Mononuclear cell (primary cell): ENCODE data around the gene WDTC1. TPM values are rescaled to one million over a fixed set of nuclear protein-coding genes. Genes with fewer than 3 reads are reported as not detected.

Experiments used
- H3K27me3 ChIP-seq: 2 replicates; pipeline ENCODE4 v1.6.0; 2011; ENCODE audit warnings: low read length, control low read depth; ENCODE audit not compliant: insufficient read depth
- H3K4me1 ChIP-seq: 2 replicates; pipeline ENCODE4 v1.5.1; 2011; ENCODE audit warnings: mild to moderate bottlenecking, low read length, control low read depth; ENCODE audit not compliant: insufficient read depth
- H3K4me3 ChIP-seq: 2 replicates; pipeline ENCODE4 v1.5.1; 2011; ENCODE audit warnings: mild to moderate bottlenecking, low read length, moderate library complexity
- H3K9me3 ChIP-seq: 2 replicates; pipeline ENCODE4 v1.5.1; 2011; ENCODE audit warnings: low read depth, mild to moderate bottlenecking, control low read depth, low read length
- total RNA-seq: library from RNA; depleted of rRNA; stranded (reverse); fragments of >200 nt; gene quantifications from one replicate; pipeline ENCODE4 v1.2.3, GENCODE V29; 2012

WDTC1 gene
- total RNA-seq, 1 donor = 14.1 TPM

GRCh38 chr1:27346991-27347624 lies 112.7 kb downstream of the WDTC1 start:
- H3K4me3 ChIP-seq = no peak overlapping the region
- H3K9me3 ChIP-seq = no peaks in the 10 kb centered on the region
- H3K27me3 ChIP-seq = no peaks in the 10 kb centered on the region
- H3K4me1 ChIP-seq = peaks cover 51% of the 10 kb centered on the region

- H3K4me3 ChIP-seq = peak overlapping the region; percentile 19
- H3K4me1 ChIP-seq = peaks cover 31% of the 10 kb centered on the region
Measured at GRCh38 chr1:27348861-27349783, 114.7 kb downstream of the WDTC1 start.

DNA sequence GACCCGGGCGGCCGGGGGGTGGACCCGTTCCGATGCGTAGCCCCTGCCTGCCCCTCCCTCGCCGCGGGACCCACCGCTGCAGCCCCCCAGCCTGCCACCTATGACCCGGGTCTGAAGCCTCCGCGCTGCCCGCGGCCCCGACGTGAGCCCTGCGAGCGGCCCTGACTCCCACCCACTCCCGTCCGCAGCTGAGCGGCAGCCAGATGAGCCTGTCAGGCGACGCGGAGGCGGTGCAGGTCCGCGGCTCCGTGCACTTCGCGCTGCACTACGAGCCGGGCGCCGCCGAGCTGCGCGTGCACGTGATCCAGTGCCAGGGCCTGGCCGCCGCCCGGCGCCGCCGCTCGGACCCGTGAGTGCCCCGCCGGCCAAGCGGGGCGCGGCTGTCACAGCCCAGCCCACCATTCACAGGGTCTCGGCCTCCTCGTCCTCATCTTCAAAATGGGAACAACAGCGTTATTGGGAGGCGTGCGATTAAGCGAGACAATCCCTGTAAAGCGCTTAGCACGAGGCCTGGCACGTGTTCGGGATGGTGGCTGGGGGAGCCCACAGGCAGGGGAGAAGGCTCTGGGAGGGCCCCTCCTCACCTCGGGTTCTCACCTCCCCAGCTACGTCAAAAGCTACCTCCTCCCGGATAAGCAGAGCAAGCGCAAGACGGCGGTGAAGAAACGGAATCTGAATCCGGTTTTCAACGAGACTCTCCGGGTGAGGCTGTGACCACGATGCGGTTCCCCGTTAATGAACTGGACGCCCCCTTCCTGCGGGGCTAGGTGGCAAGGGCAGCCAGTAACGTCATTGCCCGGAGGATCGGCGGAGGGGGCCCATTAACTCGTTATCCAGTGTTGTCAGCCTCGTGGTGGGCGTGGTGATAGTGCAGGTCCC lies 115.6 kb downstream of the WDTC1 start:
- Histone ChIP-seq H3K27me3 (no peaks in the 10 kb centered on the region), H3K4me3 (peak overlapping the region; percentile 19), H3K4me1 (peaks cover 22% of the 10 kb centered on the region), H3K9me3 (no peaks in the 10 kb centered on the region)

More at GRCh38 chr1:27348861-27349783, 114.7 kb downstream of the WDTC1 start:
- H3K9me3 ChIP-seq = no peaks in the 10 kb centered on the region
- H3K27me3 ChIP-seq = no peaks in the 10 kb centered on the region

- Histone ChIP-seq H3K9me3 (no peaks in the 10 kb centered on the region), H3K27me3 (no peaks in the 10 kb centered on the region), H3K4me3 (no peak overlapping the region), H3K4me1 (peaks cover 17% of the 10 kb centered on the region)
Measured at GRCh38 chr1:27350663-27351540, 116.5 kb downstream of the WDTC1 start.

DNA sequence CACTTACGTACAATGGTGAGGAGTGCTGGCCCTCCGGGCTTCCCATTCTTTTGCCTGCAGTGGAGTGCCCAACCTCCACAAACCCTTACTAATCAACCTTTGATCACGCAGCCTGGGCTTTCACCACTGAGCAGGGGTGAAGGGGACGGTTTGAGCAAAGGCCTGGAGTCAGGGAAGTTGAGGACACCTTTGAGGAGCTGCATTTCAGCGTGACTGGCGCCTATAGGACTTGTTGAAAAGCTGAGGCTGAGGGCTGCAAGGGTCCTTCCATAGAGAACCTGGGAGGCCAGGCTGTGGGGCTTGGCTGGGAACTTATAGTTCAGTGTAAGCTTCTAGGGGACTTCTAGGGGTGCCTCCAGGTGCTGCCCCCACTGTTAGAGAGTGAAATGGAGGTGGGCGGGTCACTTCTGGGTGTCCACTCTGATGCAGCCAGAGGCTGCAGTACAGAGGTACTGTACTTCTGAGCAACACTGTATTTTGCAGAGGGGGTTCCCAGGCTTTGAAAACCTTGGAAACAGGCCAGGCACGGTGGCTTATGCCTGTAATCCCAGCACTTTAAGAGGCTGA lies 117.2 kb downstream of the WDTC1 start:
- no peaks in the 10 kb centered on the region for H3K9me3 ChIP-seq
- no peaks in the 10 kb centered on the region for H3K27me3 ChIP-seq

GRCh38 chr1:27353166-27353565 lies 118.7 kb downstream of the WDTC1 start:
- peaks cover 39% of the 10 kb centered on the region for H3K4me1 ChIP-seq
- H3K9me3 ChIP-seq = no peaks in the 10 kb centered on the region
- H3K4me3 ChIP-seq = no peak overlapping the region
- no peaks in the 10 kb centered on the region for H3K27me3 ChIP-seq

More for the DNA sequence above, 117.2 kb downstream of the WDTC1 start:
- Histone ChIP-seq H3K4me1 (peaks cover 25% of the 10 kb centered on the region), H3K4me3 (no peak overlapping the region)

DNA sequence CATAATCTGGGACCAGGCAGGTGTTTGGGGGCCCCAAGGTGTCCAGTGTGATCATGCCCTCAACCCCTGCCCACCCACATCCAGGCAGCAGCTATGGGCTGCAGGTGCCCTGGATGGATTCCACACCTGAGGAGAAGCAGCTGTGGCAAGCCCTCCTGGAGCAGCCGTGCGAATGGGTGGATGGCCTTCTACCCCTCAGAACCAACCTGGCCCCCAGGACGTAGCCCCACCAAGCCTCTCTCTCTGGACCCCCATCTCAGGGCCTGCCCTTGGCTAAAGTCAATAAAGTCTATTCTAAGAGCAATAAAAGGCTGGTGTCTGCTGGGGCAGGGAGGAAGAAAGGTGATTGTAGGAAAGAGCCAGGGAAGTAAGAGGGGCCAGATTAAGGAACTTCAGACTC lies 119.2 kb downstream of the WDTC1 start:
- Histone ChIP-seq H3K9me3 (no peaks in the 10 kb centered on the region), H3K4me1 (peaks cover 39% of the 10 kb centered on the region), H3K27me3 (no peaks in the 10 kb centered on the region), H3K4me3 (no peak overlapping the region)

- Histone ChIP-seq H3K4me3 (no peak overlapping the region), H3K27me3 (no peaks in the 10 kb centered on the region), H3K4me1 (peaks cover 36% of the 10 kb centered on the region), H3K9me3 (no peaks in the 10 kb centered on the region)
Measured at GRCh38 chr1:27355683-27356082, 121.3 kb downstream of the WDTC1 start.

DNA sequence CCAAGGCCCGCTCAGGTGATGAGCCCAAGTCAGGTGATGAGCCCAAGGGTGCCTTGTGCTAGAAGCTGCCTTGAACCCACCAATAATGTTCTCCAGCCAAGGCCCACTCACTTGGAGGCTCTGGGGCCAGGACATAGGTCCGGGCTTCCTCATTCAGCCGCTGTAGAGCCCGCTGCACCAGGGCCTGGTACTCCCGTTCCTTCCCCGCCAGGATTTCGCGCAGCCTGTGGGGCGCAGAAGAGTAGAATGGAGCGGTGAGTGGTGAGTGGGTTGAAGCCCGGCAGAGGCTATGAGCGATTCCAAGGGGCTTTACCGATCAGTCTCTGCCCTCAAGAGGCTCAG lies 121.8 kb downstream of the WDTC1 start:
- Histone ChIP-seq H3K4me1 (peaks cover 39% of the 10 kb centered on the region), H3K4me3 (no peak overlapping the region)

GRCh38 chr1:27356619-27357280 lies 122.3 kb downstream of the WDTC1 start:
- peaks cover 39% of the 10 kb centered on the region for H3K4me1 ChIP-seq
- no peaks in the 10 kb centered on the region for H3K9me3 ChIP-seq
- peak overlapping the region; percentile 23 for H3K4me3 ChIP-seq
- H3K27me3 ChIP-seq = no peaks in the 10 kb centered on the region

More for the DNA sequence above, 121.8 kb downstream of the WDTC1 start:
- no peaks in the 10 kb centered on the region for H3K9me3 ChIP-seq
- H3K27me3 ChIP-seq = no peaks in the 10 kb centered on the region

- H3K9me3 ChIP-seq = no peaks in the 10 kb centered on the region
- peak overlapping the region; percentile 23 for H3K4me3 ChIP-seq
- H3K27me3 ChIP-seq = no peaks in the 10 kb centered on the region
- peaks cover 39% of the 10 kb centered on the region for H3K4me1 ChIP-seq
Measured at GRCh38 chr1:27357281-27358037, 123.0 kb downstream of the WDTC1 start.
